Right kidney (tissue), 9 donors: Measurements from ENCODE around the gene SBK3.
"Not testable (repeated sequence)": the region's sequence is repeated elsewhere in the genome, so short reads cannot be mapped to it uniquely, and the experiment has no call there.

Experiments
- DNase-seq: peaks from one replicate; pipeline ENCODE4 v3.0.0-alpha.2; 2016
- long read RNA-seq, 8 donors: transcript quantifications; one replicate each; lab custom pipeline, GENCODE V29; 2026

Gene SBK3
- long read RNA-seq, donor 1, result 0 reads
- long read RNA-seq, donor 2, result 0 reads
- long read RNA-seq, donor 3, result 0 reads
- long read RNA-seq, donor 4, result 0 reads
- long read RNA-seq, donor 5, result 0 reads
- long read RNA-seq, donor 6, result 0 reads
- long read RNA-seq, donor 7, result 0 reads
- long read RNA-seq, donor 8, result 0 reads

- no peak for DNase-seq
Observed at GRCh38 chr19:55545443-55545842, at the start of gene SBK3. Gene SBK3 (minus strand): TSS chr19:55545543. CDS start chr19:55545543, 0 bp downstream.

GRCh38 chr19:55593096-55593772 lies 47.9 kb upstream of the SBK3 start:
- DNase-seq, result no peak

- no peak for DNase-seq
Observed at GRCh38 chr19:55592391-55593090, 47.2 kb upstream of the SBK3 start.

- no peak for DNase-seq
Observed at GRCh38 chr19:55591555-55591954, 46.2 kb upstream of the SBK3 start.

- DNase-seq, result no peak
Observed at GRCh38 chr19:55590617-55591016, 45.3 kb upstream of the SBK3 start.

- no peak for DNase-seq
Observed at GRCh38 chr19:55590109-55590508, 44.8 kb upstream of the SBK3 start.

GRCh38 chr19:55588738-55589137 lies 43.4 kb upstream of the SBK3 start:
- no peak for DNase-seq

- peak; percentile 88 for DNase-seq
Observed at GRCh38 chr19:55586976-55587668, 41.8 kb upstream of the SBK3 start.

- DNase-seq, result peak; percentile 79
Observed at GRCh38 chr19:55585658-55586339, 40.5 kb upstream of the SBK3 start.

- no peak for DNase-seq
Observed at GRCh38 chr19:55584871-55585270, 39.5 kb upstream of the SBK3 start.

- DNase-seq, result not testable (repeated sequence)
Observed at GRCh38 chr19:55583897-55584296, 38.6 kb upstream of the SBK3 start.

GRCh38 chr19:55582284-55582683 lies 36.9 kb upstream of the SBK3 start:
- DNase-seq, result not testable (repeated sequence)

GRCh38 chr19:55581823-55582223 lies 36.5 kb upstream of the SBK3 start:
- DNase-seq, result no peak

GRCh38 chr19:55581145-55581822 lies 35.9 kb upstream of the SBK3 start:
- DNase-seq, result no peak

GRCh38 chr19:55580628-55581144 lies 35.3 kb upstream of the SBK3 start, which contains the start of gene ZNF579:
Gene ZNF579 (minus strand): TSS chr19:55580848. CDS start chr19:55579639, 1,209 bp downstream.
- peak; percentile 59 for DNase-seq

GRCh38 chr19:55579766-55580621 lies 34.7 kb upstream of the SBK3 start:
- peak; percentile 58 for DNase-seq

- DNase-seq, result no peak
Observed at GRCh38 chr19:55578761-55579747, 33.7 kb upstream of the SBK3 start.

- DNase-seq, result no peak
Observed at GRCh38 chr19:55578031-55578760, 32.9 kb upstream of the SBK3 start.
